ENCODE measurements around the gene SKOR1.

Gene SKOR1

GRCh38 chr15:67824976-67825880 lies at the start of gene SKOR1:
TSS of gene SKOR1 (plus strand) at chr15:67825509. CDS start at chr15:67825603, 94 bp downstream.
- no peak for DNase-seq (ENCODE audit: extremely low read depth, low read depth)
- TF ChIP-seq CTCF (IDR thresholded peaks at IDR 0.05; ENCODE audit: low read depth, low read length), result no peak

- DNase-seq (ENCODE audit: extremely low read depth, low read depth), result no peak
- no peak for TF ChIP-seq CTCF (IDR thresholded peaks at IDR 0.05; ENCODE audit: low read depth, low read length)
These were observed 49.3 kb upstream of the SKOR1 start for GRCh38 chr15:67775998-67776397.

- DNase-seq (ENCODE audit: extremely low read depth, low read depth), result no peak
- TF ChIP-seq CTCF (IDR thresholded peaks at IDR 0.05; ENCODE audit: low read depth, low read length), result no peak
These were observed 48.7 kb upstream of the SKOR1 start for GRCh38 chr15:67776600-67776999.

- DNase-seq (ENCODE audit: extremely low read depth, low read depth), result no peak
- TF ChIP-seq CTCF (IDR thresholded peaks at IDR 0.05; ENCODE audit: low read depth, low read length), result no peak
These were observed 48.2 kb upstream of the SKOR1 start for GRCh38 chr15:67777071-67777470.

GRCh38 chr15:67777773-67778172 lies 47.5 kb upstream of the SKOR1 start:
- no peak for DNase-seq (ENCODE audit: extremely low read depth, low read depth)
- TF ChIP-seq CTCF (IDR thresholded peaks at IDR 0.05; ENCODE audit: low read depth, low read length), result no peak

GRCh38 chr15:67778968-67779548 lies 46.3 kb upstream of the SKOR1 start:
- DNase-seq (ENCODE audit: extremely low read depth, low read depth), result no peak
- TF ChIP-seq CTCF (IDR thresholded peaks at IDR 0.05; ENCODE audit: low read depth, low read length), result no peak

- DNase-seq (ENCODE audit: extremely low read depth, low read depth), result no peak
- TF ChIP-seq CTCF (IDR thresholded peaks at IDR 0.05; ENCODE audit: low read depth, low read length), result no peak
These were observed 45.7 kb upstream of the SKOR1 start for GRCh38 chr15:67779549-67780111.

All from AG09319 (cell line).